HG03103 (cell line): ENCODE measurements around the gene KCNIP1.
A peak's percentile ranks its signal among the peaks of the same experiment; 100 is the strongest.

Experiments
- ATAC-seq: cut with Tn5 transposase; IDR thresholded peaks from one replicate; pipeline ENCODE4 v1.9.1; 2021; ENCODE audit warnings: low read depth; ENCODE audit not compliant: unreplicated experiment

Gene KCNIP1

DNA sequence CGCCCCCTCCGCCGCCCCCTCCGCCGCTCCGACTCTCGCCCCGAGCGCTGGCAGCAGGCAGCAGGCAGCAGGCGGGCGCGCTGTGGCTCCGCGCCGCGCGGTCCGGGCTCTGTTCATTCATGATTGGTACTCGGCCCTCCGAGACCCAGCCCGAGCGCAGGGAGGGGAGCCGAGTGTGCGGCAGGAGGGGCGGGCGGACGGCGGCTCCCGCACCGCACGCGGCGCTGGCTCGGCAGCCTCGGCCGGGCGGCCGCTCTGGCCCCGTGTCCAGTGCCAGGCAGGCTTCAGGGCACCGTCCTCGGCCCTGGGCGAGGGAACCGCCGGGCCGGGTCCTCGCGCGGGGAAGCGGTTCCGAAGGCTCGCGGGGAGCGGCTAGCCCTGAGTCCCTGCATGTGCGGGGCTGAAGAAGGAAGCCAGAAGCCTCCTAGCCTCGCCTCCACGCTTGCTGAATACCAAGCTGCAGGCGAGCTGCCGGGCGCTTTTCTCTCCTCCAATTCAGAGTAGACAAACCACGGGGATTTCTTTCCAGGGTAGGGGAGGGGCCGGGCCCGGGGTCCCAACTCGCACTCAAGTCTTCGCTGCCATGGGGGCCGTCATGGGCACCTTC is at the start of gene KCNIP1:
KCNIP1 (plus strand) TSS at position 31 of the 607 bp plus-strand sequence.
- ATAC-seq = no peak

DNA sequence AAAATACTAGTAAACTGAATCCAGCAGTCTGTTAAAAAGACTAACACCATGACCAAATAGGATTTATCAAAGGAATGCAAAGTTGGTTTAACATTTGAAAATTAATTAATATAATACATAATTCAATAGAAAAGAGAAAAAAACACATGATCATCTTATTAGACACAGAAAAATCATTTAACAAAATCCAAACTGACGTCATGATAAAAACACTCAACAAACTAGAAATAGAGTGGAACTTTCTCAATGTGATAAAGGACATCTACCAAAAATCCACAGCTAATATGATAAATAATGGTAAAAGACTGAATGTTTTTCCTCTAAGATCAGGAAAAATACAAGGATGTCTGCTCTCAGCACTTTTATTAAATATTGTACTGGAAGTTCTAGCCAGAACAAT is 40.4 kb upstream of the KCNIP1 start:
- no peak for ATAC-seq

DNA sequence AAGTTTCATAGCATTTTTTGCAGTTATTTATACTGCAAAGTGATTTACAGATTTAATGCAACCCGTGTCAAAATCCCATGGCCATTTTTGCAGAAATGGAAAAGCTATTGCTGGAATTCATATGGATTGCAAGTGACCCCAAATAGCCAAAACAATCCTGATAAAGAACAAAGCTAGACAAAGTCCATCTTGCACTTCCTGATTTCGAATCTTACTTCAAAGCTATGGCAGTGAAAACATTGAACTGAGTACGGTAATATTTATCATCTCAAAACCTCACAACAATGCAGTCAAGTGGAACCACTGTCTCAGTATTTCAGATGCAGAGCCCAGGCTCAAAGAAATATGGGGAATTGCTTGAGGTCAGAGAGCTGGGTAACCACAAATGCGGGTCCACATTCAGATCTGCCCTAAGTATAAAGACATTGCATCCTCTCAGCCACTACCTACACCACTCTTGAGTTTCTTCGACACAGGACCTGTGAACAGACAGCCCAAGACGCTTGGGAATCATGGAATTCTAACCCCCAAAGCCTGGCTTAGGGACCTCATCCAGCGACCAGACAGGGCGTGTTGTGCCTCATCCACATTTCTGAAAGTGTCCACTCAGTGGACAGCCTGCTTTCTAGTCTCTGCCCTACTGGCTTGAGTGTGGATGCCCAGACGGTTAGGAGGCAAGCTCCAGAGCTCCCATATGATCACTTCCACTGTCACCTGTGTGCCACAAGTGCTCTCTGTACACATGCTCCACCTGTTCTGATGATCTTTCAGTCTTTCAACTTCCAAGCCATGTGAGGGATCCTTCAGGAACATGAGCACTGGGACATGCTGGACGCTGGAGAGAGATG is 39.3 kb upstream of the KCNIP1 start:
- ATAC-seq = no peak

DNA sequence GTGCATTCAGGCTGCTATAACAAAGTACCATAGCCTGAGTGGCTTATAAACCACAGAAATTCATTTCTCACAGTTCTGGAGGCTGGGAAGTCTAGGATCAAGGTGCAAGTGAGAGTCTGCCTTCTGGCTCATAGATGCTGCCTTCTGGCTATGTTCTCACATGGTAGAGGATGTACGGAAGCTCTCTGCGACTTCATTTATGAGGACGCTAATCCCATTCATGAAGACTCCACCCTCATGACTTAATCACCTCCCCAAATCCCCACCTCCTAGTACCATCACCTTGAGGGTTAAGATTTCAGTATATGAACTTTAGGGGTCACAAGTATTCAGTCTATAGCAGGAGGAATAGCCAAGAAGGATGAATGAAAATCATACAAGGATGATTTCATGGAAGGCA is 37.3 kb upstream of the KCNIP1 start:
- ATAC-seq = no peak

DNA sequence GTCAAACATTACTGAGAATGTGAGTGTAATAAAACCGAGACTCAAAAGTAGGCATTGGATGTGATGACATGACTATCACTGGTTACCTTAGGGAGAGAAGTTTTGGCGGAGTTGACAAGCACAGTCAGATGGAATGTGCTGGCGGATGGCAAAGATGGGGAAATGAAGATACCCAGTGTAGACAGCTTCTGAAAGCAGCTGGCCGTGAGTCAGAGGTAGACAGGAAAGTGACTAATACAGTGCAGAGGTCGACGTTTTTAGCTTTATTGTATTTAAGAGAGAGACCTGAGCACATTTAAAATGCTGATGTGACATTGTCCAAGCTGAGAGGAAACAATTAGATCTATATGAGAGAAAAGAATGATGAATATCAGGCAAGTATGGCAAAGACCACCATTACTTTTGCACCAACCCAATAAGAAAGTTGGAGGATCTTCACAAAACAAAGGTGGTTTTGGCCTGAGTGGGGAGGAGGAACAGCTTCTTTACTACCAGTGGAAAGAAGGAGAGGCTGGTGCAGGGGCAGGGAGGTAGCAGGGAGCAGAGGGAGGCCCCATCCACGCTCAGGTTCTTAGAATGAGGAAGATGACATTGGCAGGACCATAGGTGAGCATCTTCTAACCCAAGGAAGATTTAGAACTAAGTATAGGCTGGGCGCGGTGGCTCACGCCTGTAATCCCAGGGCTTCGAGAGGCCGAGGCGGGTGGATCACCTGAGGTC is 36.7 kb upstream of the KCNIP1 start:
- peak; percentile 72 for ATAC-seq

DNA sequence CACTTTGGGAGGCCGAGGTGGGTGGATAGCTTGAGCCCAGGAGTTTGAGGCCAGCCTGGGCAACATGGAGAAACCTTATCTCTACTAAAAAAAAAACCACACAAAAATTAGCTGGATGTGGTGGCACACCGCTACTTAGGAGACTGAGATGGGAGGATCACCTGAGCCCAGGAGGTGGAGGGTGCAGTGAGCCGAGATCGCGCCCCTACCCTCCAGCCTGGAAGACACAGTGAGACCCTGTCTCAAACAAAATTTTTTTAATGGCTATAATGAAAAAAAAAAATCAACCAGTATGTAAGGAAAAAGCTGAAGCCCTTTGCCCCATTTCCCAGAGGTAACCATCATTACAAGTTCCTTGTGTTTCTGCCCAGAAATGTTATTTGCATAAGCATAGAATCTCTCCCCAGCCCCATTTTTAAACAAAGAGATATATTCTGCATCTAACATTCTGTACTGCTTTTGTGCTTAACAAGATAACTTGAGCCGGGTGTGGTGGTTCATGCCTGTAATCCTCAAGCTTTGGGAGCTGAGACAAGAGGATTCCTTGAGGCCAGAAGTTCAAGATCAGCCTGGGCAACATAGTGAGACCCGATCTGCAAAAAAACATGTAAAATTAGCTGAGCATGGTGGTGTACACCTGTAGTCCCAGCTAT is 35.1 kb upstream of the KCNIP1 start:
- ATAC-seq = no peak

DNA sequence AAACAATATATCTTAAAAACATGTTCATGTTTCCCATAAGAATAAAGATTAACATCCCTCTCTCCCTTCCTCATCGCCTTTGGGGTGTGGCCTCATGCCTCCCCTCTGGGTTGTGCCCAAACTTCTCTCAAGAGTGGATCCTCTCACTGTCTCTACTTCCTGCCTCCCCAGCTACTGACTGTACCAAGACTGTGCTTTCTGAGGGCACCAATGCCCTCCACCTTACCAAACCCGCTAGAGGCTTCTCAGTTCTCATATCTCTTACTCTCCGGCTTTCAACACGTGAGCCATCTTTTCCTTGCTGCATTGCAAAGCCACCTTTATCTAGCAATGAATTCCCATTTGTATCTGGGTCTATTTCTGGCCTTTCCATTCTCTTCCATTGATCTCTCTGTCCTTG is 34.4 kb upstream of the KCNIP1 start:
- no peak for ATAC-seq

DNA sequence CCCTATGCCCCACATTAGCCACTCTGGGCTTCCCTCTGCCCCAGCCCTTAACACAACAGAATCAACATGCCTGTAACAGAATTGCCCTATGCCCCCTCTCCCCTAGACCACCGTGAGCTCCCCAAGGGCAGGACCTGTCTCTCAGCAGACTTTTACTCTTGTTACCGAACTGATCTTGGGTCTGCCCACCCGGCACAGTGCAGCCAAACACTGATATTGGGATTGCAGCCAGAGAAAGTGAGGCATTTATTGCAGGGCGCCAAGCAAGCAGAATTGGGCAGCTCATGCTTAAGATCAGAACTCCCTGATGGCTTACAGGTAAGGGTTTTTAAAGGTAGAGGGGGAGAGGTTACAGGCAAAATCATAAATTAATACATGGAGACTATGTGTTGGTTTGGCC is 33.5 kb upstream of the KCNIP1 start:
- no peak for ATAC-seq

DNA sequence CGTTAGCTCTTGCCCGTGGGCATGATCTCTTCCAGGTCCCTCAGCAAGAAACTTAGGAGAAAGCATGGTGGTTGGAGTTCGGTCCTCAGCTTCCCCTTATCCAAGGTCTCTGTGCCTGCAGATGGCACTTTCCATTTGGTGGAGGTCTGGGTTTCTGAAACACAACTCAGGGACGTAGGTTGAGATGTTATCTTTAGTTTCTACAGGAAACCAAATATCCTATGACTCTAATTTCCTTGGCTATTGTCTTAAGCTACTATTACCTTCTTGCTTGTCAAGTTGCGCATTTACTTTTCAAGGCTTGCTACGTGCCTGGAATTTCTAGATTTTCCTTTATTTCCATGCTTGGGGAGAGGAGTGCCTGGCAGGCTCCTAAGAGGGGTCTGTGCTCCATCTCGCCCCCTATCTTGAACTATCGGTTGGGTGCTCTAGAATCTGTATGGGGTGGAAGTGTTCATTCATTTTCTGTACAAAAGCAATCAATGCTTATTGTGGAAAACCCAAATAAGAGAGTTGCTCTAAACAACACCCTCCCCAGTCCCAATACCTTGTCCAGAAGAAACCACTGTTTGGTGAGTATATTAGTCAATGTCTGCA is 32.9 kb upstream of the KCNIP1 start:
- ATAC-seq = no peak

DNA sequence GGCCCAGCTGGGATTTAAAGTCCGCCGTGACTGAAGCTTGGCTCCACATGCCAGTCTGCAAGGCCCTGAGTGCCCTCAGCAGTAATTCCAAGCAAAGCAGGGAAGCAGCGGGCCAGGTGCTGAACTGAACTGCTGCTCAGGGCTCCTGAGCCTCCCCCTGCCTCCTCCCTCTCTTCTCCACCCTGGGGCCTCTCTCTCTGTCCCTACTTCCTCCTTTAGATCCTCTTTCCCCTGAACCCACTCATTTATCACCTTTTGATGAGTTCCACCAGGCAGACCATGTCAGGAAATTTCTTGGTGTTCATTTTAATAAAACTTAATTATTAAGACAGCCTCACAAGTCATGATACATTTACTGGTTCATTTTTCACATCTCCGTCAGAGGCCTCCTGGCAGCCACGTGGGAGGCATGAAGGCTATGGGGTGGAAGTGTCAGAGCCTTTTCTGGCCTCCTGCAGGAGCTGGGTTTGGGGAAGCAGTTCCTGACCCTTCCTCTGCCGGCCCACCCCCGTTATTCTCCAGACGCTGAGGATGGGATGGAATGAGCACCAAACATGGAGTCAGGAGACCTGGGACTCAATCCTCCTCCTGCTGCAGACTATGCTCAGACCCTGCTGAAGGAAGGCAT is 32.2 kb upstream of the KCNIP1 start:
- no peak for ATAC-seq

DNA sequence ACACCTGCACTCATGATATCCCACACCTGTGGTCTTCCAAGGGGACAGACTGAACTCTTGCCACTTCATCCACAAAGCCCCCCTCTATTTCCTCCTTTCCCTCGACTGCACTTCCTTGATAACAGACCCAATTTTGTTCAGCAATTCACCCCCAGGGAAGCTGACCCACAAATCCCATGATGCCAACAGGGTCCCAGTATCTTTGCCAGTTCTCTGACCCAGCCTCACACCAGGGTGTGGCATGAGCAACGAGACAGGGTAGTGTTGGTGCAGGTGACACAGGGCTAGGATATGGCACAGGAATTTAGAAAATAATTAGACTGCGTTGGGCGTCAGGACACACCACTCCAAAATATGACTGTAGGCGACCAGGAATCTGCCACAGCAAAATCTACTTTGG is 30.2 kb upstream of the KCNIP1 start:
- ATAC-seq = no peak

DNA sequence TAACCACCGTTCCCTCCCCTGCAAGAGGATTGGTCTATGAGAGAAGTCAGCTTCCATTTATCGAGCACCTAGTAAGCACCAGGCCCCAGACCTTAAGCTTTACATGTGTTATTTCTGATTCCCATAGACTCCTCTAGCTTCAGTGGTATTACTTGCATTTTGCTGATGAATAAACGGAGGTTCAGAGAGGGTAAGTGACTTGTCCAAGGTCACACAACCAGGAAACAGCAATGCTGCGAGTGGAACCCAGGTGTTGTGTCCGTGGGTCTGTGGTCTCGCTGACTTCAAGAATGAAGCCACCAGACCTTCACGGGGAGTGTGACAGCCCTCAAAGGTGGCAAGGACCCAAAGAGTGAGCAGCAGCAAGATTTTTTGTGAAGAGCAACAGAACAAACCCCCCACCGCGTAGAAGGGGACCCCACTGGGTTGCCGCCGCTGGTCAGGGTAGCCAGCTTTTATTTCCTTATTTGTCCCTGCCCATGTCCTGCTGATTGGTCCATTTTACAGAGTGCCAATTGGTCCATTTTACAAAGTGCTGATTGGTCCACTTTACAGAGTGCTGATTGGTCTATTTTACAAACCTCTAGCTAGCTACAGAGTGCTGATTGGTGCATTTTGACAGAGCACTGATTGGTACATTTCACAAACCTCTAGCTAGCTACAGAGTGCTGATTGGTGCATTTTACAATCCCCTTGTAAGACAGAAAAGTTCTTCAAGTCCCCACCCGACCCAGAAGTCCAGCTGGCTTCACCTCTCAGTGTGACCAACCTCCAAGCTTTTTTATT is 29.1 kb upstream of the KCNIP1 start:
- no peak for ATAC-seq

DNA sequence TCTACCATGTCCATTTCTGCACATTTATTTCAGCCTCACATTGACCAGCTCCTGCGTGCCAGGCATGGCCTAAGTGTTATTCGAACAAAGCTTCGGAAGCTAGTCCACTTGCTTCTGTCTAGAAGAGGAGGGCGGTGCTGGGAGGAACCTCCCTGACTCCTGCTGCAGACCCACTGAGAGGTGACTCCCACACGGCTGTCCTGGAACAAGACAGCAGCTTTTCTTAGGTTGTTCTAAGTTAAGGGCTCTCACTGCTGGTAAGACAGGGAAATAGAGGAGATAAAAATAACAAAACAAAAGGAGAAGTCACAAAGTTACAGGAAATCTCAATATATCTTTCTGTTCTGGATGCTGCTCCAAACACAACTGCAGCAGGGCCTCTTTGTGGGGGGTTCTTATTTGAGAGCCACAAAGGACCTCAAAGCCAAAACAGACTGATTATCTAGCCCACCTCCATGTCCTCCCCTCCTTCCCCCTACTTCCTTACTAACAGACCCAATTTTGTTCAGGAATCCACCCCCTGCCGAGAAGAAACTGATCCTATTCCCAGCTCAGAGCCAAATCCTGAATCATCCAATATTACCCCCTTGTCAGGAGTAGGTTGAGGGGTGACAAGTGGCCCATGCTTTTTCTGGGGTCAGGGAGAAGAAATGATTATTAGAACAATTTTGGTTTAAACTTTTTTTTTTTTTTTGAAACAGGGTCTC is 28.4 kb upstream of the KCNIP1 start:
- no peak for ATAC-seq

DNA sequence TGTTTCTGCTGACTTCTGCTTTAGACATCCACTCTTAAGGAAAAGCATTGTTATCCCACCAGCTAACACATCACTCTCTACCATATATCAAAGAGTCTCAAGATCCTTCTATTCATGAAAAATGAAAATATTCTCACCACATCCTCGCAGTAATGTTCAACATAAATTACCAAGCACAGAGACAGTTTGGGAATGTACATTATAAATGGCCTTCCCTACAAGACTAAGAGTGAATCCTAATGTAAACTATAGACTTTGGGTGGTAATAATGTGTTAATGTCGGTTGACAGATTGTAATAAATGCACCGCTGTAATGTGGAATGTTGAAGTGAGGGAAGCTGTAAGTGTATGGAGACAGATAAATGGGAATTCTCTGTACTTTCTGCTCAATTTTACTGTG is 27.1 kb upstream of the KCNIP1 start:
- no peak for ATAC-seq

DNA sequence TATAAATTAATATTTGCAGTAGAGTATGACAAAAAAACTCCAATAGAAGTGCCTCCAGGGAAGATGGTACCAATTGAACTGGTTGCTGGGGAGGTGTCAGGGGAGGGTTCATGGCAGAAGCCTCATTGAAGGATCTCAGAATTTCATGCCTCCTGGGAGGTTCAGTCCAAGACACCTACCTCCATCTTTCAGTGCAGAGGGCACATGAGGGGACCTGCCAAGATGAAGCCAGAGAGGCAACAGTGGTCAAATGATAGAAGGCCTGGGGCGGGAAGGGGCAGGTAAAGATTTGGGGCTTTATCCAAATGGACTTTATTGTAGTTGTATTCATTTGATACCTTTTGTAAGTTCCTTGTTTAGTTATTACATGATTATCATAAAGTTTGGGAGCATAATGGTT is 25.9 kb upstream of the KCNIP1 start:
- no peak for ATAC-seq

DNA sequence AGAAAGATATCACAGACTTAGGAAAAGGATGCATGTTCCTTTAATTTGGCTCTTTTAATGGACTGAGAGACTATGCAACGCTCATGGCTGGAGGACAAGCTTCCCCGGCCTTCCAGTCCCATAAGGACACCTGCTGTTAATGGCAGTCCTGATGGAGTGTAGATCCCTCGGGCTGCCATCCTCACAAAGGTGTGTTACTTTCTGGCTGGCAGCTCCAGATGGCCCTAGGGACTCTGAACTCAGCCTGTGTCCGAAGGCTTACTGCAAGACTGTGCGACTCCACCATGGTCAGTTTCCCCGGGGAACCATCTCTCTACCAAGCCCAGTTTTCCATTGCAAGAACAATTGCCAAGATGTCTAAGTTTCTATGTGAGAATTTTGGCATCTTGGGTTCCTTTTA is 25.5 kb upstream of the KCNIP1 start:
- ATAC-seq = no peak

DNA sequence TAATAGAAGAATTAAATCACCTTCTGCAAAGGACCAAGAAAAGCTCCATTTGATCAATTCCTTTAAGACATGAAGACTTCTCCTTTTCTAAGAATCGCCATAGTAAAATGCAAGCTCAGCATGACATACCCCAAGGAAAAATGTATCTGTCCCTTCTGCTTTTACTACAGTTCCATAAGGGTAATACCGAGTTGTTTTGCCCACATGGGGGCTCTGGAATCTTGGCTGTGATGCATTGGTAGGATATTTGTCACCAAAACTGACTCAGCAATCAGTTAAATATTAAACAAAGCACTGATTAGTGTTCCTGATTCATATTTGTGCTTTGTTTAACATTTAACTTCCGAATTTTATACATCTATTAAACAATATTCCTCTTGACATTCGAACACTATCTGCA is 24.3 kb upstream of the KCNIP1 start:
- ATAC-seq = no peak

DNA sequence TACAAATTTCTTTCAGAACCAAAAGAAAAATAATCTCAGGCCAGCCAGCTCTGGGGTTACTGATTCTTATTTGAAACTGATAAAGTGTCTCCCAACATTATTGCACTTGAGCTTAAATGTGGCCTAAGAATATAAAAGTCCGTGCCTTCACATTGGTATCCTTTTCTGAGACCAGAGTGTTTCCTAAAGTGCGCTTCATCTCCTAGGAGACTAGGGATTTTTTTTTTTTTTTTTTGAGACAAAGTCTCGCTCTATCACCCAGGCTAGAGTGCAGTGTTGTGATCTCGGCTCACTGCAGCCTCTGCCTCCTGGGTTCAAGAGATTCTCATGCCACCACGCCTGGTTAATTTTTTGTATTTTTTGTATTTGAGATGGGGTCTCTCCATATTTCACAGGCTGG is 23.6 kb upstream of the KCNIP1 start:
- no peak for ATAC-seq

DNA sequence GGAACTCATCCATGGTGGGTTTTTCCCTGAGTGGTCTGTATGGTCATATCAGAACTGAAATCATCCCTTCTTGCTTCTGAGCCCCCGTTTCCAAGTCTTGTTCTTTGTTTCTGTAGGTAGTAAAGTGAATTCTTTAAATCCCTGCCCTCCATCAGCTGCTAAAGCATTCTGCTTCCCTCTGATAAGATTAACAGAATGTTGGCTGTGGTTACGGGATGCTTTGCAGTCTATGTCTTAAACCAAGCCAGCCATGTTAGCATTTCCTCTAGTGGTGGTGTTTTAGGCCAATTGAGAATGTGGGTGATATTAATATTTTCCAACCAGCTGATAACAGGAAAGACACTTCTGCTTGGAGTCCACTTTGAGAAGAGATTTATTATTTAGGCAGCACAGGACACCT is 22.0 kb upstream of the KCNIP1 start:
- ATAC-seq = no peak
